Astrocyte of the cerebellum (primary cell): ENCODE results near the gene ADAMTS17.

Source experiments
- DNase-seq: peaks from one replicate; pipeline ENCODE4 v3.0.0-alpha.2; 2011; ENCODE audit warnings: low read depth
- H3K4me3 ChIP-seq: 2 replicates; pipeline ENCODE4 v1.5.1; 2011; ENCODE audit warnings: mild to moderate bottlenecking, low read depth, low read length, moderate library complexity
- in situ Hi-C: cut with HindIII; loops from 2 replicates; pipeline ENCODE4 v1.10.0; 2017; ENCODE audit warnings: low sequenced_read_pairs
- TF ChIP-seq, protein P1 (sequence below): IDR thresholded peaks from 2 replicates; pipeline ENCODE4 v1.5.1; 2012; ENCODE audit warnings: low read length, low read depth, moderate library complexity, mild to moderate bottlenecking; ENCODE audit errors: missing control alignments

ADAMTS17 gene

DNA sequence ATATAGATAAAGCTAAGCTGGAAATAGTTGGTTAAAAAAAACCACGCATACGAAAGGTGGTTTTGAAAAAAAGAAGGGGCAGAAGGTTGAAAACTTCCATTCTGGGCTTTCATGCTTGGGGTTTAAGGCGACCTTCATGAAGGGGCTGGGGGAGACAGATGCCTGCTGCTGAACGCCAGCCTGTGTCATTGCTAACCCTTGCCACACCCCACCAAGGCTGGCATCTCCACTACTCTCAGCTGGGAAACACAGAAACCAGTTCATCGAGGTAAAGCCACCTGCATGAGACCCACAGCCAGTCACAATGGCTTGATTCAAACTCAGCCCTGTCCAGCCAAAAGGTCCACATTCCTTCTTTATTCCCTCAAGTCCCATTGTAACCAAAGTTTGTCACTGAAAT, 78.7 kb downstream of the ADAMTS17 start:
- no peak for DNase-seq
- no peak overlapping the region for H3K4me3 ChIP-seq
- TF ChIP-seq, protein P1, sequence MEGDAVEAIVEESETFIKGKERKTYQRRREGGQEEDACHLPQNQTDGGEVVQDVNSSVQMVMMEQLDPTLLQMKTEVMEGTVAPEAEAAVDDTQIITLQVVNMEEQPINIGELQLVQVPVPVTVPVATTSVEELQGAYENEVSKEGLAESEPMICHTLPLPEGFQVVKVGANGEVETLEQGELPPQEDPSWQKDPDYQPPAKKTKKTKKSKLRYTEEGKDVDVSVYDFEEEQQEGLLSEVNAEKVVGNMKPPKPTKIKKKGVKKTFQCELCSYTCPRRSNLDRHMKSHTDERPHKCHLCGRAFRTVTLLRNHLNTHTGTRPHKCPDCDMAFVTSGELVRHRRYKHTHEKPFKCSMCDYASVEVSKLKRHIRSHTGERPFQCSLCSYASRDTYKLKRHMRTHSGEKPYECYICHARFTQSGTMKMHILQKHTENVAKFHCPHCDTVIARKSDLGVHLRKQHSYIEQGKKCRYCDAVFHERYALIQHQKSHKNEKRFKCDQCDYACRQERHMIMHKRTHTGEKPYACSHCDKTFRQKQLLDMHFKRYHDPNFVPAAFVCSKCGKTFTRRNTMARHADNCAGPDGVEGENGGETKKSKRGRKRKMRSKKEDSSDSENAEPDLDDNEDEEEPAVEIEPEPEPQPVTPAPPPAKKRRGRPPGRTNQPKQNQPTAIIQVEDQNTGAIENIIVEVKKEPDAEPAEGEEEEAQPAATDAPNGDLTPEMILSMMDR = no peak
- in situ Hi-C loops = no loop called here

DNA sequence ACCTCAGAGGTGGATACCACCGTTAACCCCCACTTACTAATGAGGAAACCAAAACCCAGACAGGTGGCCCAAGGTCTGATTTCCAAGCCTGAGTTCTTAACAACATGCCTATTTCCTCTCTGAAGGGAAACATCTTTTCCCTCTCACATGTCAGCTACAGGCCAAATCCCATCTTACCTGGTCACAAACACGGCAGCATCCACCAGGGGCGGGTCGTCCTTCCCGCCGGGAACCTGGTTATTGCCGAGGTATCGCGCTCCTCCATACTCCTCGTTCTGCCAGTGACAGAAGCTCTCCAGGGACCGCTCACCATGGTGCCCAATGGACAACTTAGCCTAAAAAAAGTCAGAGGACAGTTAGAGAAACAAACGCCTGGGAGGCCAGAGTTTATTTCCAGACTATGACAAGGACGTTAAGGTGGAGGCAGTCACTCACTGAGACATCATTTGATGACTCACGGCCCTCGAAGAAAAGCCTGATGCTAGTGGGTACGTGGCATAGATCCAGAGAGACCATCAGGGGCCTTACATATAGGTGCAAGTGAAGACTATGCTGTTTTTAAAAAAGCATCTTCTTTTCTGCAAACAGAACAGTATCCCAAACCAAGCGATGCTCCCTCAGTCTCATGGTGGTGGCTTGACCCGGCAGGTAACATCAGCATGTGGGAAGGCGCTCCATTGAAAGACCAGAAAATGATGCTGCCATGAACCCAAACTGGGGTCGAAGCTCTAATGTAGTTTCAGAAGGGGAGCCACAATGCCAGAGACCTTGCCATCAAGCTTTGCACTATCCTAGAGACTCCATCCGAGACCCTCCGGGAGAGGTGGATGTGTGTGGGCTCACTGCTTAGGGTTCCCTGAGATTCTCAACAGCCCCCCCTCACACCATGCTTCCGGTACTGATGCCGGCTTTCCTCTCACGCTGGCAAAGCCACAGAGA, 80.2 kb downstream of the ADAMTS17 start:
- in situ Hi-C loops = no loop called here
- DNase-seq = no peak
- TF ChIP-seq, protein P1 = no peak
- no peak overlapping the region for H3K4me3 ChIP-seq

DNA sequence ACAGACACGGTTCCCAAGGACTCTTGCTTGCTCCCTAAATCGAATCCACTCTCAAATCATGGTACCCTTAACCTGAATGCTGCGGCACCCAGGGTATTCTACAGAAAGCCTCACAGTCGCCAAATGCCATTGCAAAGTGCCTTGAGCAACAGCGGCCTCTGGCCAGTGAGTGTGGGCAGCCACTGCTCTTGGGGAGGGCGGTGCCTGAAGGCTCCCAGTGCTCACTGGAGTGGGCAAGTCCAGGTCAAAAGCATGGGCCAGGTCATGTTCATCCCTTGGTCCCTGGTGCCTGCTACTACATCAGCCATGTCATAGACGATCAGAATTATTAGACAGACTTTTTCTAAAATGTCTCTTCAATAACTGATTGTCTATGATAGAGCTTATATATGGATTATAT, 82.5 kb downstream of the ADAMTS17 start:
- DNase-seq = no peak
- TF ChIP-seq, protein P1 = no peak
- no peak overlapping the region for H3K4me3 ChIP-seq
- in situ Hi-C loops = no loop called here

DNA sequence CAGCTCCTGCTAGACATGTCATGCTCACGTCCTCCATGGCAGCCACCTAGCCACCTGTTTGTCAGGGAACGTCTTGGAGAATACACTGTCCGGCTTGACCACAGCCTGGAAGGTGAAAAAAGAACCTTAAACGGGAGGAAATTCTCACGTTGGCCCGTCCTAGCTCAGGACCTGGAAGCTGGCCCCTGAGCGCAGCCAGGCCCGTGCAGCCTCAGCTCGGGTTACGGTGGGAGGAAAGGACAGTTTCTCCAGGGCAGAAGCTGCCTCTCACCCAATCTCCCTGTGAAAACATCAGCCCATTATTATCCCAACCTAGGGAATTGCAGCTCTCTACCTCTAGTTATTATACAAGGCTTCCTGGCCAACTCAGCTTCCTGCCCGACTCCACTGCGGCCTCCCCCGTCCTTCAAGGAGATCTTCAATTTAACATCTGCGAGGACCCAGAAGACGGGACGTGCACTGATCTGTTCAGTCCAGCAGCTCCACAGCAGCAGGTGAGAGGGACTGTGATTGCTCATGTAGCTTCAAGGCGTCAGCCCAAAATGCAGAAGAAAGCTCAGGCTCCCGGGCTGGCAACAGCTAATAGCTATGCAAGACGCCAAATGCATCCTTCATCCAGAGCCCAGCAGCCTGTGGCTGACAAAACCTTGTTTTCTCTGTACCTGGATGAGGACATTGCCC, 84.7 kb downstream of the ADAMTS17 start:
- in situ Hi-C loops = no loop called here
- DNase-seq = no peak
- no peak overlapping the region for H3K4me3 ChIP-seq
- TF ChIP-seq, protein P1 = no peak

DNA sequence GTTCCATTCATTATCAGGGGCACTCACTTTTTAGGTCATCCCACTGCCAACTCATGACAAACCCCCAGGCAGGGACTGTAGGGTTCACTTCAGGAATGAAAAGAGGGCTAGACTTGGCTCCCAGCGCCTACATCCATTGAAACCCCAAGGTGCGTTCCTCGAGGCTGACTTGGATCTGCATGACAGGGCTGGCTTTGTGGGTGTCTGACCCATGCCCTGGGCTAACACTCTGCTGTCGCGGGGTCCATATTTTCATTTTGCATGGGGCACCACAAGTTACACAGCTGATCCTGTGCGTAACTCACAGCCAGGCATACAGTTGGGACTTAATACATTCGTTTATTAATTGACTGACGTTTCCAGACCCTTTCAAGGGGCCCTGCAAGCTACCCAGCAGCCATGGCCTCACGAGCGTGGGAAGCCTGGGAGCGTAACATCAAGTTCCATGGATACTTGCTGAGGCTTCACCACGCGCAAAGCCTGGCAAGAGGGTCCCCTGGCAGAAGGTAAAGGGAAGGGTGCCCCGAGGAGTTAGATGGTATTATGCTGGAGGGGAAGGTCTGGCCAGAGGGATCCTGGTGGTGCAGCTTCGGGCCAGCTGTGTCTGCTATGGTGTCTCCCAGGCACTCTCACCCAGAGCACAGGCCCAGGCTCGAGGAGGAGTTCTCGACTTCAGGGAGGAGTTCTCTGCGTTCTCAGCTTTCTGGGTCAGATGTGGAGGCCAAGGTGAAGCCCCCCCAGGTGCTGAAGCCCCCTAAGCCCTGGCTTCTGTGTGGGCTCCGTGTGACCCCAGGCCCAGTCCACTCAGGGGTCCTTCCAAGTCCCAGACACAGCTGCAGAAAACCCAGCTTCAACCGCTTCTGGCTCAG, 85.4 kb downstream of the ADAMTS17 start:
- no peak overlapping the region for H3K4me3 ChIP-seq
- DNase-seq = no peak
- TF ChIP-seq, protein P1 = no peak
- in situ Hi-C loops = no loop called here

DNA sequence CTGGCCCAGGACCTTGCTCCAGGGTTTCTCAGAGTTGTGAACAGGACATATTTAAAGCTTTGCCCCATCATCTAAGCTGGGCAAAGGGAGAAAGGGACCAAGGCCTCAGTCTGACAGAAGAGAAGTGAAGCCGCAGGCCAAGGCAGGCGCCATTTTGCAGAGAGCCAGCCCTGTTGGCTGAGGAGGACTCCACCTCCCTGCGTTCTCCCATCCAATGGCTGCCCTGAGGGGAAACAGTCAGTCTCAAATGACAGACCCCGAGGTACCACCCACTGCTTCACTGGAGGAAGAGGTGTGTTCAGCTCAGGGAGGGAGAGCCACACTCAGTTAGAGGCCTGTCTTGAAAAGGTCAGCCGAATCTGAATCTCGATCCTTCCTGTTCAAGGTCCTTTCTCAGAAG, 86.1 kb downstream of the ADAMTS17 start:
- TF ChIP-seq, protein P1 = no peak
- H3K4me3 ChIP-seq = no peak overlapping the region
- DNase-seq = no peak
- in situ Hi-C loops = no loop called here
